Neural progenitor cell (in vitro differentiated cells): ENCODE data around the gene FHDC1. TPM values are rescaled to one million over a fixed set of nuclear protein-coding genes. Genes with fewer than 3 reads are reported as not detected.

Experiments
- DNase-seq: peaks from one replicate; pipeline ENCODE4 v3.0.0-alpha.2; 2016; ENCODE audit warnings: low spot score
- H2AFZ ChIP-seq: fragments of 200-600 bp; sonication (generic); replicated peaks from 2 replicates; pipeline ENCODE4 v1.6.1; 2016; ENCODE audit warnings: antibody characterized with exemption
- H3F3A ChIP-seq: fragments of 200-600 bp; sonication (generic); 2 replicates; pipeline ENCODE4 v1.6.1; 2016; ENCODE audit warnings: antibody characterized with exemption, low read depth
- H3K27ac ChIP-seq: fragments of 200-600 bp; sonication (generic); 2 replicates; pipeline ENCODE4 v1.5.1; 2016; ENCODE audit warnings: mild to moderate bottlenecking
- H3K27me3 ChIP-seq: fragments of 200-600 bp; sonication (generic); 2 replicates; pipeline ENCODE4 v1.6.1; 2016; ENCODE audit warnings: mild to moderate bottlenecking, moderate library complexity
- H3K36me3 ChIP-seq: fragments of 200-600 bp; sonication (generic); 2 replicates; pipeline ENCODE4 v1.5.1; 2016
- H3K4me1 ChIP-seq: fragments of 200-600 bp; sonication (generic); 2 replicates; pipeline ENCODE4 v1.6.1; 2016; ENCODE audit warnings: mixed run types
- H3K4me2 ChIP-seq: fragments of 200-600 bp; sonication (generic); 2 replicates; pipeline ENCODE4 v1.6.1; 2016
- H3K4me3 ChIP-seq: fragments of 200-600 bp; sonication (generic); 2 replicates; pipeline ENCODE4 v1.5.1; 2016
- H3K79me2 ChIP-seq: fragments of 200-600 bp; sonication (generic); 2 replicates; pipeline ENCODE4 v1.6.1; 2016; ENCODE audit warnings: low read depth
- H3K9ac ChIP-seq: fragments of 200-600 bp; sonication (generic); 2 replicates; pipeline ENCODE4 v1.6.1; 2016
- H3K9me3 ChIP-seq: fragments of 200-600 bp; sonication (generic); 2 replicates; pipeline ENCODE4 v1.5.1; 2016; ENCODE audit warnings: low read depth
- H4K20me1 ChIP-seq: fragments of 200-600 bp; sonication (generic); 2 replicates; pipeline ENCODE4 v1.6.1; 2016; ENCODE audit warnings: low read depth
- H3K27ac Mint-ChIP-seq: 3 replicates; pipeline ENCODE4 v1.8.0; 2021; ENCODE audit warnings: mixed read lengths
- H3K27me3 Mint-ChIP-seq: 2 replicates; pipeline ENCODE4 v1.8.0; 2022; ENCODE audit warnings: low read depth, mild to moderate bottlenecking, inconsistent platforms, moderate library complexity, mixed read lengths; ENCODE audit not compliant: insufficient read depth
- H3K36me3 Mint-ChIP-seq: 3 replicates; pipeline ENCODE4 v1.8.0; 2021; ENCODE audit warnings: mixed read lengths
- H3K4me1 Mint-ChIP-seq: 3 replicates; pipeline ENCODE4 v1.8.0; 2021; ENCODE audit warnings: mixed read lengths
- H3K4me3 Mint-ChIP-seq: 3 replicates; pipeline ENCODE4 v1.8.0; 2021; ENCODE audit warnings: mild to moderate bottlenecking, moderate library complexity, mixed read lengths
- H3K9me3 Mint-ChIP-seq: 3 replicates; pipeline ENCODE4 v1.8.0; 2020; ENCODE audit warnings: mixed read lengths
- CTCF ChIP-seq: fragments of 200-600 bp; sonication (generic); IDR thresholded peaks from 2 replicates; pipeline ENCODE4 v1.5.1; 2017; ENCODE audit warnings: antibody characterized with exemption, mild to moderate bottlenecking
- EZH2 ChIP-seq: fragments of 200-600 bp; sonication (generic); IDR thresholded peaks from 2 replicates; pipeline ENCODE4 v1.6.1; 2017; ENCODE audit warnings: antibody characterized with exemption, mild to moderate bottlenecking, moderate library complexity
- EZH2phosphoT487 ChIP-seq: fragments of 200-600 bp; sonication (generic); IDR thresholded peaks from 2 replicates; pipeline ENCODE4 v1.6.1; 2017; ENCODE audit warnings: antibody characterized with exemption
- total RNA-seq: library from RNA; depleted of rRNA; stranded (reverse); fragments of >200 nt; gene quantifications from 2 replicates; pipeline ENCODE4 v1.2.3, GENCODE V29; 2015; ENCODE audit warnings: low replicate concordance

Gene FHDC1
- total RNA-seq, 1 donor from 2014 or later = 3.0 TPM

- Histone ChIP-seq H3K36me3 (no peaks in the 10 kb centered on the region), H4K20me1 (peaks cover 37% of the 10 kb centered on the region), H3K27ac (no peak overlapping the region), H3K9me3 (no peaks in the 10 kb centered on the region), H3F3A (peaks cover 29% of the 10 kb centered on the region), H3K4me2 (peak overlapping the region; percentile 30), H3K4me3 (no peak overlapping the region), H3K4me1 (peaks cover 23% of the 10 kb centered on the region), H2AFZ (no peak overlapping the region), H3K27me3 (peaks cover 37% of the 10 kb centered on the region), H3K79me2 (peaks cover 23% of the 10 kb centered on the region), H3K9ac (no peak overlapping the region)
- Mint-ChIP-seq H3K27ac (no peak overlapping the region), H3K4me1 (peaks cover 20% of the 10 kb centered on the region), H3K4me3 (no peak overlapping the region), H3K9me3 (peaks cover 6% of the 10 kb centered on the region), H3K27me3 (peaks cover 39% of the 10 kb centered on the region), H3K36me3 (peaks cover 11% of the 10 kb centered on the region)
- DNase-seq = peak; percentile 33
- TF ChIP-seq EZH2 (no peak), CTCF (no peak), EZH2phosphoT487 (no peak)
Measured at GRCh38 chr4:152939621-152940020, 3.5 kb downstream of the FHDC1 start.

DNA sequence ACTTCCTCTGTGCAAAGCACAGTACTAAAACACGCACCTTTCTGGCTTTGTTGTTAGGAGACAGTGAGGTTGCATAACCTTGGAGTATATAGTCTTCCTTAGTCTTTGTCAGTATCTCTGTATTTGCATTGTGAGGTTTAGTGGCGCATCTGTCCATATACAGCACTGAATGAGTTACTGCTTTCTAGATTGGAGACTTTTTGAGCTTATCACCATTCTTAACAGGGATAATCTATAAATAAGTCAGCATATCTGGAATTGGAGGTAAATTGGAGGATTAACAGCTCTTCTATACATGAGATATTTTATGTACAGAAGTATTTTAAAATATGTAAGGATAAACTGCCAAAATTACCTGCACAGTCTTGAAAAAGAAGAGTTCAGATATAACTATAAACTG is 4.3 kb downstream of the FHDC1 start:
- Histone ChIP-seq H4K20me1 (peaks cover 37% of the 10 kb centered on the region), H3K9ac (no peak overlapping the region), H3K4me3 (no peak overlapping the region), H3F3A (peaks cover 20% of the 10 kb centered on the region), H3K4me2 (peak overlapping the region; percentile 30), H3K79me2 (peaks cover 23% of the 10 kb centered on the region), H3K36me3 (no peaks in the 10 kb centered on the region), H3K27ac (no peak overlapping the region), H2AFZ (no peak overlapping the region), H3K4me1 (peaks cover 18% of the 10 kb centered on the region), H3K9me3 (no peaks in the 10 kb centered on the region), H3K27me3 (peaks cover 33% of the 10 kb centered on the region)
- peaks cover 17% of the 10 kb centered on the region for H3K4me1 Mint-ChIP-seq
- H3K27me3 Mint-ChIP-seq = peaks cover 35% of the 10 kb centered on the region
- peaks cover 13% of the 10 kb centered on the region for H3K36me3 Mint-ChIP-seq
- H3K27ac Mint-ChIP-seq = no peak overlapping the region
- no peak for TF ChIP-seq EZH2phosphoT487
- TF ChIP-seq CTCF = no peak
- no peak for TF ChIP-seq EZH2
- DNase-seq = no peak
- H3K4me3 Mint-ChIP-seq = no peak overlapping the region
- H3K9me3 Mint-ChIP-seq = peaks cover 6% of the 10 kb centered on the region

- no peak for DNase-seq
- H3K27ac ChIP-seq = no peak overlapping the region
Measured at GRCh38 chr4:152941411-152941810, 5.3 kb downstream of the FHDC1 start.

More at GRCh38 chr4:152941411-152941810, 5.3 kb downstream of the FHDC1 start:
- peaks cover 23% of the 10 kb centered on the region for H3K79me2 ChIP-seq
- TF ChIP-seq EZH2phosphoT487 (no peak), CTCF (no peak), EZH2 (no peak)
- Mint-ChIP-seq H3K27me3 (peaks cover 31% of the 10 kb centered on the region), H3K4me1 (peaks cover 14% of the 10 kb centered on the region), H3K36me3 (peaks cover 13% of the 10 kb centered on the region), H3K27ac (no peak overlapping the region), H3K4me3 (no peak overlapping the region), H3K9me3 (peaks cover 6% of the 10 kb centered on the region)
- H3K4me3 ChIP-seq = no peak overlapping the region
- peaks cover 33% of the 10 kb centered on the region for H3K27me3 ChIP-seq
- H4K20me1 ChIP-seq = peaks cover 37% of the 10 kb centered on the region
- no peak overlapping the region for H3K9ac ChIP-seq
- peaks cover 16% of the 10 kb centered on the region for H3F3A ChIP-seq
- peaks cover 16% of the 10 kb centered on the region for H3K4me1 ChIP-seq
- H3K4me2 ChIP-seq = no peak overlapping the region
- H2AFZ ChIP-seq = no peak overlapping the region
- no peaks in the 10 kb centered on the region for H3K36me3 ChIP-seq
- H3K9me3 ChIP-seq = no peaks in the 10 kb centered on the region
